GM23338 (cell line): Measurements from ENCODE around the gene ZNF410. TPM values are rescaled to one million over a fixed set of nuclear protein-coding genes. Genes with fewer than 3 reads are reported as not detected.

Experiments
- CREB1 ChIP-seq: fragments of 250-450 bp; sonication (Bioruptor Pico); IDR thresholded peaks from 2 replicates; pipeline ENCODE4 v1.5.0; 2020; ENCODE audit warnings: low read depth, mild to moderate bottlenecking, moderate library complexity
- JUNB ChIP-seq: IDR thresholded peaks from one replicate; pipeline ENCODE4 v1.6.1; 2016; ENCODE audit warnings: antibody characterized with exemption; ENCODE audit not compliant: unreplicated experiment
- NANOG ChIP-seq: IDR thresholded peaks from 2 replicates; pipeline ENCODE4 v1.6.1; 2016; ENCODE audit warnings: antibody characterized with exemption, borderline replicate concordance
- POLR2AphosphoS5 ChIP-seq: IDR thresholded peaks from 2 replicates; pipeline ENCODE4 v1.6.1; 2016; ENCODE audit warnings: antibody characterized with exemption, low read depth
- ZNF114 ChIP-seq: fragments of 250-450 bp; sonication (Bioruptor Pico); IDR thresholded peaks from 2 replicates; pipeline ENCODE4 v1.5.0; 2020; ENCODE audit warnings: mild to moderate bottlenecking, moderate library complexity
- ZNF331 ChIP-seq: fragments of 250-450 bp; sonication (Bioruptor Pico); IDR thresholded peaks from 2 replicates; pipeline ENCODE4 v1.5.0; 2020; ENCODE audit warnings: low read depth, mild to moderate bottlenecking, moderate library complexity
- polyA plus RNA-seq: library from polyadenylated mRNA; unstranded; fragments of >200 nt; fragmentation: Nextera tagmentation; extraction: Ambion mirVana; gene quantifications from 2 replicates; pipeline ENCODE4 v1.2.1, GENCODE V29; 2016
- total RNA-seq: library from RNA; depleted of rRNA; stranded (reverse); fragments of >200 nt; shearing (Covaris generic); gene quantifications from 2 replicates; pipeline ENCODE4 v1.2.3, GENCODE V29; 2014
- TF ChIP-seq, protein P1 (sequence below): fragments of 250-450 bp; sonication (Bioruptor Pico); IDR thresholded peaks from 2 replicates; pipeline ENCODE4 v1.5.0; 2020; ENCODE audit warnings: mild to moderate bottlenecking, moderate library complexity
- TF ChIP-seq, protein P2 (sequence below): IDR thresholded peaks from 2 replicates; pipeline ENCODE4 v1.6.1; 2016; ENCODE audit warnings: antibody characterized with exemption
- TF ChIP-seq, protein P3 (sequence below): IDR thresholded peaks from one replicate; pipeline ENCODE4 v1.6.1; 2018; ENCODE audit warnings: antibody characterized with exemption; ENCODE audit not compliant: unreplicated experiment

The ZNF410 gene
- total and polyA plus RNA-seq, 2 experiments from 2014 or later: 10.6 to 20.4 TPM

DNA sequence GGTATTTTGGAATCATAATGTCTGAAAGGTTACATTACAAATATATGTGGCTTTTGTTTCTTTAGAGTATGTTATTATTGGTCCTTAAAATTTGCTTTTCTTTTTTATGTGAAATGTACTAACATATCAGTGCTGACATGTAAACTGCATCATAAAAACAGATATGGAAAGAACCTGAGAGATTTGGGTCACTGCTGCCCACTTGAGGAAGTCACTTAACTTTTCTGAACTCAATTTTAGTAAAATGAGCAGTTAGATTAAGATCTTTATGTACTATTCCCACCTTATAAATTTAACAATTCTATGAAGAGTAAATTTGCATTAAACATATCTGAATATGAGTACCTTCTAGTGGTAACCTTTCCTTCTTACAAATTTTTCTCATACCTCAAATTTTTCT, 27.5 kb upstream of the ZNF410 start (continued):
- TF ChIP-seq, protein P1, sequence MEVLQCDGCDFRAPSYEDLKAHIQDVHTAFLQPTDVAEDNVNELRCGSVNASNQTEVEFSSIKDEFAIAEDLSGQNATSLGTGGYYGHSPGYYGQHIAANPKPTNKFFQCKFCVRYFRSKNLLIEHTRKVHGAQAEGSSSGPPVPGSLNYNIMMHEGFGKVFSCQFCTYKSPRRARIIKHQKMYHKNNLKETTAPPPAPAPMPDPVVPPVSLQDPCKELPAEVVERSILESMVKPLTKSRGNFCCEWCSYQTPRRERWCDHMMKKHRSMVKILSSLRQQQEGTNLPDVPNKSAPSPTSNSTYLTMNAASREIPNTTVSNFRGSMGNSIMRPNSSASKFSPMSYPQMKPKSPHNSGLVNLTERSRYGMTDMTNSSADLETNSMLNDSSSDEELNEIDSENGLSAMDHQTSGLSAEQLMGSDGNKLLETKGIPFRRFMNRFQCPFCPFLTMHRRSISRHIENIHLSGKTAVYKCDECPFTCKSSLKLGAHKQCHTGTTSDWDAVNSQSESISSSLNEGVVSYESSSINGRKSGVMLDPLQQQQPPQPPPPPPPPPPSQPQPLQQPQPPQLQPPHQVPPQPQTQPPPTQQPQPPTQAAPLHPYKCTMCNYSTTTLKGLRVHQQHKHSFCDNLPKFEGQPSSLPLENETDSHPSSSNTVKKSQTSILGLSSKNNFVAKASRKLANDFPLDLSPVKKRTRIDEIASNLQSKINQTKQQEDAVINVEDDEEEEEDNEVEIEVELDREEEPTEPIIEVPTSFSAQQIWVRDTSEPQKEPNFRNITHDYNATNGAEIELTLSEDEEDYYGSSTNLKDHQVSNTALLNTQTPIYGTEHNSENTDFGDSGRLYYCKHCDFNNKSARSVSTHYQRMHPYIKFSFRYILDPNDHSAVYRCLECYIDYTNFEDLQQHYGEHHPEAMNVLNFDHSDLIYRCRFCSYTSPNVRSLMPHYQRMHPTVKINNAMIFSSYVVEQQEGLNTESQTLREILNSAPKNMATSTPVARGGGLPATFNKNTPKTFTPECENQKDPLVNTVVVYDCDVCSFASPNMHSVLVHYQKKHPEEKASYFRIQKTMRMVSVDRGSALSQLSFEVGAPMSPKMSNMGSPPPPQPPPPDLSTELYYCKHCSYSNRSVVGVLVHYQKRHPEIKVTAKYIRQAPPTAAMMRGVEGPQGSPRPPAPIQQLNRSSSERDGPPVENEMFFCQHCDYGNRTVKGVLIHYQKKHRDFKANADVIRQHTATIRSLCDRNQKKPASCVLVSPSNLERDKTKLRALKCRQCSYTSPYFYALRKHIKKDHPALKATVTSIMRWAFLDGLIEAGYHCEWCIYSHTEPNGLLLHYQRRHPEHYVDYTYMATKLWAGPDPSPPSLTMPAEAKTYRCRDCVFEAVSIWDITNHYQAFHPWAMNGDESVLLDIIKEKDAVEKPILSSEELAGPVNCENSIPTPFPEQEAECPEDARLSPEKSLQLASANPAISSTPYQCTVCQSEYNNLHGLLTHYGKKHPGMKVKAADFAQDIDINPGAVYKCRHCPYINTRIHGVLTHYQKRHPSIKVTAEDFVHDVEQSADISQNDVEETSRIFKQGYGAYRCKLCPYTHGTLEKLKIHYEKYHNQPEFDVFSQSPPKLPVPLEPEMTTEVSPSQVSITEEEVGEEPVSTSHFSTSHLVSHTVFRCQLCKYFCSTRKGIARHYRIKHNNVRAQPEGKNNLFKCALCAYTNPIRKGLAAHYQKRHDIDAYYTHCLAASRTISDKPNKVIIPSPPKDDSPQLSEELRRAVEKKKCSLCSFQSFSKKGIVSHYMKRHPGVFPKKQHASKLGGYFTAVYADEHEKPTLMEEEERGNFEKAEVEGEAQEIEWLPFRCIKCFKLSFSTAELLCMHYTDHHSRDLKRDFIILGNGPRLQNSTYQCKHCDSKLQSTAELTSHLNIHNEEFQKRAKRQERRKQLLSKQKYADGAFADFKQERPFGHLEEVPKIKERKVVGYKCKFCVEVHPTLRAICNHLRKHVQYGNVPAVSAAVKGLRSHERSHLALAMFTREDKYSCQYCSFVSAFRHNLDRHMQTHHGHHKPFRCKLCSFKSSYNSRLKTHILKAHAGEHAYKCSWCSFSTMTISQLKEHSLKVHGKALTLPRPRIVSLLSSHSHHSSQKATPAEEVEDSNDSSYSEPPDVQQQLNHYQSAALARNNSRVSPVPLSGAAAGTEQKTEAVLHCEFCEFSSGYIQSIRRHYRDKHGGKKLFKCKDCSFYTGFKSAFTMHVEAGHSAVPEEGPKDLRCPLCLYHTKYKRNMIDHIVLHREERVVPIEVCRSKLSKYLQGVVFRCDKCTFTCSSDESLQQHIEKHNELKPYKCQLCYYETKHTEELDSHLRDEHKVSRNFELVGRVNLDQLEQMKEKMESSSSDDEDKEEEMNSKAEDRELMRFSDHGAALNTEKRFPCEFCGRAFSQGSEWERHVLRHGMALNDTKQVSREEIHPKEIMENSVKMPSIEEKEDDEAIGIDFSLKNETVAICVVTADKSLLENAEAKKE (CRISPR knock-in tag): no peak
- TF ChIP-seq CREB1 (no peak), ZNF114 (no peak), NANOG (no peak), ZNF331 (CRISPR knock-in tag) (no peak), JUNB (no peak), POLR2AphosphoS5 (no peak)
- TF ChIP-seq, protein P2, sequence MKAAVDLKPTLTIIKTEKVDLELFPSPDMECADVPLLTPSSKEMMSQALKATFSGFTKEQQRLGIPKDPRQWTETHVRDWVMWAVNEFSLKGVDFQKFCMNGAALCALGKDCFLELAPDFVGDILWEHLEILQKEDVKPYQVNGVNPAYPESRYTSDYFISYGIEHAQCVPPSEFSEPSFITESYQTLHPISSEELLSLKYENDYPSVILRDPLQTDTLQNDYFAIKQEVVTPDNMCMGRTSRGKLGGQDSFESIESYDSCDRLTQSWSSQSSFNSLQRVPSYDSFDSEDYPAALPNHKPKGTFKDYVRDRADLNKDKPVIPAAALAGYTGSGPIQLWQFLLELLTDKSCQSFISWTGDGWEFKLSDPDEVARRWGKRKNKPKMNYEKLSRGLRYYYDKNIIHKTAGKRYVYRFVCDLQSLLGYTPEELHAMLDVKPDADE: no peak
- TF ChIP-seq, protein P3, sequence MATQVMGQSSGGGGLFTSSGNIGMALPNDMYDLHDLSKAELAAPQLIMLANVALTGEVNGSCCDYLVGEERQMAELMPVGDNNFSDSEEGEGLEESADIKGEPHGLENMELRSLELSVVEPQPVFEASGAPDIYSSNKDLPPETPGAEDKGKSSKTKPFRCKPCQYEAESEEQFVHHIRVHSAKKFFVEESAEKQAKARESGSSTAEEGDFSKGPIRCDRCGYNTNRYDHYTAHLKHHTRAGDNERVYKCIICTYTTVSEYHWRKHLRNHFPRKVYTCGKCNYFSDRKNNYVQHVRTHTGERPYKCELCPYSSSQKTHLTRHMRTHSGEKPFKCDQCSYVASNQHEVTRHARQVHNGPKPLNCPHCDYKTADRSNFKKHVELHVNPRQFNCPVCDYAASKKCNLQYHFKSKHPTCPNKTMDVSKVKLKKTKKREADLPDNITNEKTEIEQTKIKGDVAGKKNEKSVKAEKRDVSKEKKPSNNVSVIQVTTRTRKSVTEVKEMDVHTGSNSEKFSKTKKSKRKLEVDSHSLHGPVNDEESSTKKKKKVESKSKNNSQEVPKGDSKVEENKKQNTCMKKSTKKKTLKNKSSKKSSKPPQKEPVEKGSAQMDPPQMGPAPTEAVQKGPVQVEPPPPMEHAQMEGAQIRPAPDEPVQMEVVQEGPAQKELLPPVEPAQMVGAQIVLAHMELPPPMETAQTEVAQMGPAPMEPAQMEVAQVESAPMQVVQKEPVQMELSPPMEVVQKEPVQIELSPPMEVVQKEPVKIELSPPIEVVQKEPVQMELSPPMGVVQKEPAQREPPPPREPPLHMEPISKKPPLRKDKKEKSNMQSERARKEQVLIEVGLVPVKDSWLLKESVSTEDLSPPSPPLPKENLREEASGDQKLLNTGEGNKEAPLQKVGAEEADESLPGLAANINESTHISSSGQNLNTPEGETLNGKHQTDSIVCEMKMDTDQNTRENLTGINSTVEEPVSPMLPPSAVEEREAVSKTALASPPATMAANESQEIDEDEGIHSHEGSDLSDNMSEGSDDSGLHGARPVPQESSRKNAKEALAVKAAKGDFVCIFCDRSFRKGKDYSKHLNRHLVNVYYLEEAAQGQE: no peak
